Measurements from ENCODE around the gene TET3. TPM values are rescaled to one million over a fixed set of nuclear protein-coding genes. Genes with fewer than 3 reads are reported as not detected.

TET3 gene
- total and polyA plus RNA-seq, 2 of the 4 experiments (the other 2 are of a cell fraction), result 1.6 to 1.8 TPM

DNA sequence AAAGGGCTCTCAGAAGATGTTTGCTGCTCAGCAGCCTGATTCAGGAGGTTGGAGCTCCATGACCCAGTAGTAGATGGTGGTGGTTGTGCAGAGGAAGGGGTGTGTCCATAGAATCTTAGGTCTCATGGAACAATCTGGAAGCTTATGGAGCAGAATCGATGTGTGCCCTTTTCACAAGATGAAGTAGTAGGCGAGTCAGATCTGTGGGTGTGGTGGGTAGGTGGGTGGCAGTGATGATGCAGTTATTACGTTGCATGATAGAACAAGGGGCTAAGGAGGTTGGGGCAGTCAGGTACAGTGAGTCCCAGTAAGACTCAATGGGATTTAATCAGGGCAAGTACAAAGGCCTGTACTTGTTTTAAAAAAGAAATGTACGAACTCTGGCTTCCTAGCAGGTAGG lies 9.1 kb downstream of the TET3 start:
- H3K27me3 ChIP-seq (ENCODE audit: control insufficient read depth, insufficient read depth, low read length), result no peaks in the 10 kb centered on the region
- no peak overlapping the region for H3K27ac ChIP-seq (ENCODE audit: insufficient read depth, low read length)
- H3K18ac ChIP-seq (ENCODE audit: low read depth, low read length), result no peak overlapping the region
- H3K79me1 ChIP-seq (ENCODE audit: low read depth in 1 of 2, low read length in 2 of 2), result peaks cover 34 to 90% of the 10 kb centered on the region in 2 experiments
- H2BK5ac ChIP-seq (ENCODE audit: low read depth, low read length, poor library complexity, severe bottlenecking), result no peak overlapping the region
- no peaks in the 10 kb centered on the region for H3K9me3 ChIP-seq (ENCODE audit: control insufficient read depth, insufficient read depth, low read length)
- 0 out of 2 replicates have a peak overlapping the region, but pooled peaks have one; percentile 5 for H2AK5ac ChIP-seq (ENCODE audit: low read depth, low read length)
- peaks cover 4% of the 10 kb centered on the region; the same call in 1 of the 2 replicates for H3K4me1 ChIP-seq (ENCODE audit: control insufficient read depth, insufficient read depth, low read length)
- H2AK9ac ChIP-seq (replicated peaks; ENCODE audit: low read depth, low read length, poor library complexity), result no peak overlapping the region
- no peak overlapping the region for H2BK20ac ChIP-seq (ENCODE audit: low read depth, low read length)
- no peak overlapping the region for H3K4me3 ChIP-seq (ENCODE audit: insufficient read depth, low read depth, low read length)
- H3K4ac ChIP-seq (ENCODE audit: low read depth, low read length), result no peak overlapping the region
- dilution Hi-C loops (cut with HindIII; ENCODE audit: low sequenced_read_pairs, unreplicated experiment) (no loop called here), in situ Hi-C loops (cut with MboI; ENCODE audit: low sequenced_read_pairs) (no loop called here), intact Hi-C loops (cut with micrococcal nuclease) (no loop called here)
- H3K56ac ChIP-seq (ENCODE audit: extremely low read depth, insufficient read depth, low read length), result no peak overlapping the region
- H3K9me1 ChIP-seq (ENCODE audit: insufficient read depth, low read length), result peaks cover 20% of the 10 kb centered on the region
- TF ChIP-seq, protein P1, sequence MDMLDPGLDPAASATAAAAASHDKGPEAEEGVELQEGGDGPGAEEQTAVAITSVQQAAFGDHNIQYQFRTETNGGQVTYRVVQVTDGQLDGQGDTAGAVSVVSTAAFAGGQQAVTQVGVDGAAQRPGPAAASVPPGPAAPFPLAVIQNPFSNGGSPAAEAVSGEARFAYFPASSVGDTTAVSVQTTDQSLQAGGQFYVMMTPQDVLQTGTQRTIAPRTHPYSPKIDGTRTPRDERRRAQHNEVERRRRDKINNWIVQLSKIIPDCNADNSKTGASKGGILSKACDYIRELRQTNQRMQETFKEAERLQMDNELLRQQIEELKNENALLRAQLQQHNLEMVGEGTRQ (IDR thresholded peaks at IDR 0.05; ENCODE audit: low read depth, low read length), result no peak
- no peak for TF ChIP-seq FOS (IDR thresholded peaks at IDR 0.05; ENCODE audit: low read depth, low read length)
- no peak for TF ChIP-seq CHD1 (IDR thresholded peaks at IDR 0.05; ENCODE audit: low read depth, low read length)
- TF ChIP-seq, protein P2, sequence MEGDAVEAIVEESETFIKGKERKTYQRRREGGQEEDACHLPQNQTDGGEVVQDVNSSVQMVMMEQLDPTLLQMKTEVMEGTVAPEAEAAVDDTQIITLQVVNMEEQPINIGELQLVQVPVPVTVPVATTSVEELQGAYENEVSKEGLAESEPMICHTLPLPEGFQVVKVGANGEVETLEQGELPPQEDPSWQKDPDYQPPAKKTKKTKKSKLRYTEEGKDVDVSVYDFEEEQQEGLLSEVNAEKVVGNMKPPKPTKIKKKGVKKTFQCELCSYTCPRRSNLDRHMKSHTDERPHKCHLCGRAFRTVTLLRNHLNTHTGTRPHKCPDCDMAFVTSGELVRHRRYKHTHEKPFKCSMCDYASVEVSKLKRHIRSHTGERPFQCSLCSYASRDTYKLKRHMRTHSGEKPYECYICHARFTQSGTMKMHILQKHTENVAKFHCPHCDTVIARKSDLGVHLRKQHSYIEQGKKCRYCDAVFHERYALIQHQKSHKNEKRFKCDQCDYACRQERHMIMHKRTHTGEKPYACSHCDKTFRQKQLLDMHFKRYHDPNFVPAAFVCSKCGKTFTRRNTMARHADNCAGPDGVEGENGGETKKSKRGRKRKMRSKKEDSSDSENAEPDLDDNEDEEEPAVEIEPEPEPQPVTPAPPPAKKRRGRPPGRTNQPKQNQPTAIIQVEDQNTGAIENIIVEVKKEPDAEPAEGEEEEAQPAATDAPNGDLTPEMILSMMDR (conservative IDR thresholded peaks at IDR 0.05; ENCODE audit: low read depth, low read length), result no peak
- TF ChIP-seq MAZ (IDR thresholded peaks at IDR 0.05; ENCODE audit: borderline replicate concordance, low read depth, low read length), result no peak
- TF ChIP-seq CEBPB (IDR thresholded peaks at IDR 0.05; ENCODE audit: low read depth, low read length), result no peak
- no peak for TF ChIP-seq SMC3 (IDR thresholded peaks at IDR 0.05; ENCODE audit: low read depth, low read length)
- TF ChIP-seq BHLHE40 (IDR thresholded peaks at IDR 0.05; ENCODE audit: low read depth, low read length), result no peak
- TF ChIP-seq, protein P3, sequence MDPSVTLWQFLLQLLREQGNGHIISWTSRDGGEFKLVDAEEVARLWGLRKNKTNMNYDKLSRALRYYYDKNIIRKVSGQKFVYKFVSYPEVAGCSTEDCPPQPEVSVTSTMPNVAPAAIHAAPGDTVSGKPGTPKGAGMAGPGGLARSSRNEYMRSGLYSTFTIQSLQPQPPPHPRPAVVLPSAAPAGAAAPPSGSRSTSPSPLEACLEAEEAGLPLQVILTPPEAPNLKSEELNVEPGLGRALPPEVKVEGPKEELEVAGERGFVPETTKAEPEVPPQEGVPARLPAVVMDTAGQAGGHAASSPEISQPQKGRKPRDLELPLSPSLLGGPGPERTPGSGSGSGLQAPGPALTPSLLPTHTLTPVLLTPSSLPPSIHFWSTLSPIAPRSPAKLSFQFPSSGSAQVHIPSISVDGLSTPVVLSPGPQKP (IDR thresholded peaks at IDR 0.05; ENCODE audit: borderline replicate concordance, low read depth, low read length), result no peak
- no peak for TF ChIP-seq MAFK (IDR thresholded peaks at IDR 0.05; ENCODE audit: low read depth, low read length)
- TF ChIP-seq NFE2L2 (IDR thresholded peaks at IDR 0.05; ENCODE audit: low read depth, low read length), result no peak
- CTCF ChIA-PET, result interaction anchor here (0.9 kb wide), 1 partner anchor 16 kb away, joined by 3 read pairs; no protein-coding TSS in a partner anchor
- DNase-seq (no peak), ATAC-seq (ENCODE audit: low read depth) (no peak)
- H3K4me2 ChIP-seq (ENCODE audit: low read depth, low read length), result no peak overlapping the region
- H3K36me3 ChIP-seq (ENCODE audit: control insufficient read depth, insufficient read depth, low read length), result no peaks in the 10 kb centered on the region; the same call in 1 of the 2 replicates
- BruUV-seq (replicated peaks), result no TSS peak
- H4K8ac ChIP-seq (ENCODE audit: low read depth in 2 of 2, low read length in 2 of 2), result no peak overlapping the region
- no peak overlapping the region for H4K91ac ChIP-seq (ENCODE audit: insufficient read depth, low read depth, low read length)
- H2AFZ ChIP-seq (replicated peaks; ENCODE audit: low read length, poor library complexity), result no peak overlapping the region
- no peak overlapping the region for H2BK120ac ChIP-seq (ENCODE audit: low read depth, low read length)
- no peak overlapping the region for H3K9ac ChIP-seq (ENCODE audit: low read depth, low read length)
- H3K14ac ChIP-seq (replicated peaks; ENCODE audit: low read depth, low read length), result no peak overlapping the region
- 78% methylated on average over 4 of the region's 4 CpGs; no CpG with 5 or more reads in 1 of the 2 experiments for WGBS, 2 experiments (ENCODE audit: extremely low coverage in 2 of 2, insufficient read length in 1 of 2)
- H3K23ac ChIP-seq (ENCODE audit: low read depth, low read length), result no peak overlapping the region
- POLR2A ChIA-PET (ENCODE audit: unreplicated experiment), result no interaction called here
- H4K5ac ChIP-seq (ENCODE audit: low read depth, low read length), result no peak overlapping the region
- H4K20me1 ChIP-seq (ENCODE audit: insufficient read depth, low read length), result peaks cover 66% of the 10 kb centered on the region
- no peak overlapping the region for H2BK15ac ChIP-seq (ENCODE audit: low read depth, low read length)
